ENCODE measurements around the gene CMSS1.

- TF ChIP-seq POLR2AphosphoS5 (IDR thresholded peaks at IDR 0.05; ENCODE audit: low read depth, low read length) = no peak
- TF ChIP-seq POLR2A (IDR thresholded peaks at IDR 0.05; ENCODE audit: low read depth, low read length) = no peak
- TF ChIP-seq TAF1 (IDR thresholded peaks at IDR 0.05; ENCODE audit: borderline replicate concordance, low read depth, low read length) = no peak
These were observed 139.6 kb downstream of the CMSS1 start for GRCh38 chr3:99957151-99957796.
